Brain microvascular endothelial cell (primary cell): Measurements from ENCODE around the gene TNFRSF11A.

Experiments used
- DNase-seq: peaks from one replicate; pipeline ENCODE4 v3.0.0-alpha.2; 2020
- H3K27ac ChIP-seq: fragments of 250-450 bp; sonication (Bioruptor Pico); 2 replicates; pipeline ENCODE4 v1.5.1; 2020; ENCODE audit warnings: mild to moderate bottlenecking, moderate library complexity
- H3K27me3 ChIP-seq: fragments of 250-450 bp; sonication (Bioruptor Pico); replicated peaks from 2 replicates; pipeline ENCODE4 v1.5.1; 2020; ENCODE audit warnings: mild to moderate bottlenecking
- H3K36me3 ChIP-seq: fragments of 250-450 bp; sonication (Bioruptor Pico); replicated peaks from 2 replicates; pipeline ENCODE4 v1.5.1; 2020; ENCODE audit warnings: mild to moderate bottlenecking
- H3K4me3 ChIP-seq: 2 replicates; pipeline ENCODE4 v1.5.1; 2011; ENCODE audit warnings: low read depth, mild to moderate bottlenecking, control low read depth, low read length, moderate library complexity
- in situ Hi-C: cut with HindIII; loops from 2 replicates; pipeline ENCODE4 v1.10.0; 2017; ENCODE audit warnings: low sequenced_read_pairs, low pct_ligation_motif_present
- TF ChIP-seq, protein P1 (sequence below): IDR thresholded peaks from 2 replicates; pipeline ENCODE4 v1.5.1; 2011; ENCODE audit warnings: low read depth, mild to moderate bottlenecking, moderate library complexity, low read length, control low read depth, inconsistent platforms; ENCODE audit errors: missing control alignments

TNFRSF11A gene

DNA sequence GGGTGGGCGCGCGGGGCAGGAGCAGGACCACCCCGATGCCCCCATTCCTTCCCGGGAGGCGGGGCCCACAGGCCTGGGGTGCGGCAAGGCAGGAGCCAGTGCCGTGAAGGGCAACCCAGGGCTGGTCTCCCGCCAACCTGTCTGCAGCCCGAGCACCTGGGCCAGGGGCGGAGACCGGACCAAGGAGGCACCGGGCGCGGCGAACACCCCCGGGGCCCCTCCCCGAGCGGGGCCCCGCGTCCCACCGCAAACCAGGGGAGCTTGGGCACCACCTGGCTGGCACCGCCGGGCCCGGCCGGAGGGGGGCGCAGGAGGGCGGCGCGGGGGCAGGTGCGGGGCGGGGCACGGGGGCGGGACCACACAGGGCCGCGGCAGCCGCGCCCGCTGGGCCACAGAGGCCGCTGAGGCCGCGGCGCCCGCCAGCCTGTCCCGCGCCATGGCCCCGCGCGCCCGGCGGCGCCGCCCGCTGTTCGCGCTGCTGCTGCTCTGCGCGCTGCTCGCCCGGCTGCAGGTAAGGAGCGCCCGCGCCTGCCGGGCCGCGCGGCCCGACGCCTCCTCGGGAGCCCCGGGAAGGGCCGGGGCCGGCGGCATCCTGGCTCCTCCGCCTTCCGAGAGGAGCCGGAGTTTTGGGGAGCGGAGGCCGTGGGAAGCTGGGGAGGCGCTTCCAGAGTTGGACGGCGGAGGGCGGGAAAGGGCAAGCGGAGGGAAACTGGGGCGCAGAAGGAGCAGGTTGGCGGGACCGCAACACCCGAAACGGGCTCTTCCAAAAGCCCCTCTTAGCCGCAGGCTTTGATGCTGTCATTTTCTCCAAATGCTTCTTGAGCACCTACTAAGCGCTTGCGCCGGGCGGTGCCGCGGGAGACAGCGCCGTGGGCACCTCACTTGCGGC lies at the start of gene TNFRSF11A:
TNFRSF11A (plus strand) TSS at position 394 of the 889 bp plus-strand sequence; CDS start at position 437, 43 bp downstream.
- DNase-seq, result no peak
- TF ChIP-seq, protein P1, sequence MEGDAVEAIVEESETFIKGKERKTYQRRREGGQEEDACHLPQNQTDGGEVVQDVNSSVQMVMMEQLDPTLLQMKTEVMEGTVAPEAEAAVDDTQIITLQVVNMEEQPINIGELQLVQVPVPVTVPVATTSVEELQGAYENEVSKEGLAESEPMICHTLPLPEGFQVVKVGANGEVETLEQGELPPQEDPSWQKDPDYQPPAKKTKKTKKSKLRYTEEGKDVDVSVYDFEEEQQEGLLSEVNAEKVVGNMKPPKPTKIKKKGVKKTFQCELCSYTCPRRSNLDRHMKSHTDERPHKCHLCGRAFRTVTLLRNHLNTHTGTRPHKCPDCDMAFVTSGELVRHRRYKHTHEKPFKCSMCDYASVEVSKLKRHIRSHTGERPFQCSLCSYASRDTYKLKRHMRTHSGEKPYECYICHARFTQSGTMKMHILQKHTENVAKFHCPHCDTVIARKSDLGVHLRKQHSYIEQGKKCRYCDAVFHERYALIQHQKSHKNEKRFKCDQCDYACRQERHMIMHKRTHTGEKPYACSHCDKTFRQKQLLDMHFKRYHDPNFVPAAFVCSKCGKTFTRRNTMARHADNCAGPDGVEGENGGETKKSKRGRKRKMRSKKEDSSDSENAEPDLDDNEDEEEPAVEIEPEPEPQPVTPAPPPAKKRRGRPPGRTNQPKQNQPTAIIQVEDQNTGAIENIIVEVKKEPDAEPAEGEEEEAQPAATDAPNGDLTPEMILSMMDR, result no peak
- in situ Hi-C loops, result no loop called here

DNA sequence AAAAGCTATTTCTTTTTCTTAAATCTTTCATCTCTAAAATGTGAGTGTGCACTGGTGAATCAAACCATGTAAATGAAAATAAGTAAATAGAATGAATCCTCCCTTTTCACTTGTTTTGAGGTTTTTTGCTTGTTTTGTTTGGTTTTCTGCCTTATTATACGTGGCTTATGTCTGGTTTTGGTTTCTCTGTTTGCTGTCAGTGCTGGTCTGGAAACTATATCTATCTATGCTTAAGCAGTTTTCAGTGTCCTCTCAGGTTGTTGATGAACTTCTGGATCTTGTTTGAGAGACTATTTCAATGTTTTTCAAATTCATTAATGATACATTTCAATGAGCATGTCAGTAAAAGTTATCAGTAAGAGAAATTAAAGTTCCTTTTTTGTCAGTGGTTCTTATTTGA lies 48.1 kb upstream of the TNFRSF11A start:
- no peak for DNase-seq
- TF ChIP-seq, protein P1, result no peak
- Histone ChIP-seq H3K4me3 (no peak overlapping the region), H3K27ac (no peak overlapping the region), H3K27me3 (no peaks in the 10 kb centered on the region), H3K36me3 (peaks cover 3% of the 10 kb centered on the region)
- in situ Hi-C loops, result no loop called here

More for the DNA sequence above, at the start of gene TNFRSF11A:
- Histone ChIP-seq H3K27me3 (peaks cover 42% of the 10 kb centered on the region), H3K36me3 (no peaks in the 10 kb centered on the region), H3K4me3 (peak within 1 kb of the TSS; percentile 41), H3K27ac (no peak within 1 kb of the TSS)

DNA sequence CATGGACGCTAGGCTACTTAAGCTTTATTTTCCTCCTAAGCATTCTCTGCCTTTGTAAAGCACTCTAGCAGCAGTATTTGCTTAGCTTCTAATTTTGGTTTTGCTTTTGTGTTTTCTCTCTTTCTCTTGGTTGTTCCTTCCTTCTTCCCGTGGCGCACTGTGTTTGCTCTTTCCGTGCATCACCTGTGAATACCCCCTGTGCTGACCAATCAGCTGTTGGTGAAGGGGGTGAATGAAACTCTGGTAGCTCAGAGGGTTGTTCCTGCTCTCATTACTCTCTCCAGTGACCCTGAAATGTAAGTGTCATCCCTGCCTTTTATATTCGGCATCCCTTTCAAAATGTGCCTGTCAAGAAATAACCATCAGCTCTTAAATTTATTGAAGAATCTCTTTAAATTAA lies 45.5 kb upstream of the TNFRSF11A start:
- TF ChIP-seq, protein P1, result no peak
- in situ Hi-C loops, result no loop called here
- Histone ChIP-seq H3K27me3 (no peaks in the 10 kb centered on the region), H3K36me3 (peaks cover 3% of the 10 kb centered on the region), H3K4me3 (no peak overlapping the region), H3K27ac (no peak overlapping the region)
- DNase-seq, result no peak

DNA sequence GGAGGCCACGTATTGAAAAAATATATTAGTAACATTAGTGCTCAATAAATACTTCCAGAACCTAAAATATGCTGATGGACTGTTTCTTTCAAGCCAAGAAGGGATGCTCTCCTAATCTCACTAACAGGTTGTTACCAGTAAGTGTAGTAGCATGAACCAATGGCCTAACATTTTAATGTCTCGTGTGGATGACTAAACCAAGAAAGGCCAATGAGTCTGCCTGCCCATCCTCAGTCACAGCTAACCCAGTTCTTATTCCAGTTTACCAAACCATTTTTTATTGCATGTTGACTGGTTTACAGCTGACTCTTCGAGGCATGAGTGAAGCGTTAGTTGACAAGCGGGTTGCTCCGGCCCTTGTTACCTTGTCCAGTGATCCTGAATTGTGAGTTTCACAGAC lies 45.1 kb upstream of the TNFRSF11A start:
- peaks cover 3% of the 10 kb centered on the region for H3K36me3 ChIP-seq
- no peak overlapping the region for H3K27ac ChIP-seq
- no peaks in the 10 kb centered on the region for H3K27me3 ChIP-seq
- TF ChIP-seq, protein P1, result no peak
- no peak overlapping the region for H3K4me3 ChIP-seq
- no peak for DNase-seq
- in situ Hi-C loops, result no loop called here

DNA sequence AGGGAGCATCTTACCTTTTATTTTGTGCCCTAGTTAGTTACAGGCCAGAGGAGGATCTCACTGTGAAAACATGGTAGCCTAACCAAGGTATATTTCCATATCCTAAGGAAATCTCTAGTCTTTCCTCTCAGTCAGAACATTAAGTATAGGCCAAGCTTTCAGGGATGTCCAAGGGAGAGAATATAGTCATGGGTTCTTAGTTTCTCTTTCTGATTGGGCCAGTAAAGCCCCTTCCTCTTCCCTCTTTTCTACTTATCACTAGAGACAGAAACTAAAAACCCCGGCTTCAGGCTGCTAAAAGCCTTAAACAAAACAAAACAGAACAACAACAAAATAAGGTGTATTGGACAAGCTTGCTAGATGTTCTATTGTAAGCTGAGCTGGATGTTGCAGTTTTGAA lies 44.3 kb upstream of the TNFRSF11A start:
- H3K4me3 ChIP-seq, result no peak overlapping the region
- DNase-seq, result no peak
- H3K36me3 ChIP-seq, result peaks cover 6% of the 10 kb centered on the region
- H3K27ac ChIP-seq, result no peak overlapping the region
- in situ Hi-C loops, result no loop called here
- H3K27me3 ChIP-seq, result no peaks in the 10 kb centered on the region
- TF ChIP-seq, protein P1, result no peak
